H1 (cell line): ENCODE measurements around the gene USP13. TPM values are rescaled to one million over a fixed set of nuclear protein-coding genes. Genes with fewer than 3 reads are reported as not detected.

Experiments
- ATF2 ChIP-seq: IDR thresholded peaks from 2 replicates; pipeline ENCODE4 v1.6.1; 2012; ENCODE audit warnings: low read length, inconsistent platforms
- BACH1 ChIP-seq: IDR thresholded peaks from 2 replicates; pipeline ENCODE4 v1.6.1; 2012; ENCODE audit warnings: low read length, improper control_type of control experiment
- CBX8 ChIP-seq: fragments of 300-800, 300-1000 bp; sonication (generic); IDR thresholded peaks from 2 replicates; pipeline ENCODE4 v1.7.1; 2016; ENCODE audit warnings: low read depth, low read length, borderline replicate concordance
- JUND ChIP-seq: IDR thresholded peaks from 2 replicates; pipeline ENCODE4 v1.6.1; 2011; ENCODE audit warnings: mild to moderate bottlenecking, improper control_type of control experiment, low read length
- POLR2A ChIP-seq, 2 experiments: IDR thresholded peaks; 1 replicate in 1 of 2; 2 replicates in 1 of 2; pipeline ENCODE4 v1.6.1; 2011; ENCODE audit warnings: low read depth in 2 of 2, low read length in 2 of 2, mild to moderate bottlenecking in 2 of 2; ENCODE audit errors: control extremely low read depth in 1 of 2
- TAF1 ChIP-seq: IDR thresholded peaks from 2 replicates; pipeline ENCODE4 v1.6.1; 2011; ENCODE audit warnings: mild to moderate bottlenecking, low read depth, low read length
- USF2 ChIP-seq: IDR thresholded peaks from 2 replicates; pipeline ENCODE4 v1.6.1; 2011; ENCODE audit warnings: low read length, improper control_type of control experiment
- ZNF274 ChIP-seq: IDR thresholded peaks from 2 replicates; pipeline ENCODE4 v1.7.0; 2012; ENCODE audit warnings: low read length, borderline replicate concordance; ENCODE audit errors: extremely low read depth
- polyA plus RNA-seq, 7 experiments: library from polyadenylated mRNA; depleted of rRNA in 3 of 7; stranded (reverse) in 5 of 7; unstranded in 2 of 7; fragments of >200 nt in 5 of 7; fragments of 200-250 nt in 2 of 7; gene quantifications; 1 replicate in 5 of 7; 2 replicates in 1 of 7; 4 replicates in 1 of 7; pipeline versions ENCODE4 v1.2.1 to v1.2.3, GENCODE V29; 2011 to 2013; ENCODE audit warnings: missing spikeins in 2 of 7, mixed read lengths in 2 of 7
- total RNA-seq: library from RNA; stranded (reverse); fragmentation: NEBNext Ultra II Directional; extraction: Animal tissue kit (Norgen Biotek cat#: 25700); gene quantifications from 2 replicates; pipeline ENCODE4 v1.2.1, GENCODE V29; 2021

Gene USP13
- total and polyA plus RNA-seq, 2 of the 8 experiments (the other 6 are each of a cell fraction or from before 2014, with no cell fraction given), result 7.9 to 25.9 TPM

GRCh38 chr3:179768080-179768479 lies 115.2 kb downstream of the USP13 start (continued):
- TF ChIP-seq ATF2, result no peak
- TF ChIP-seq TAF1, result no peak
- no peak for TF ChIP-seq ZNF274
- no peak for TF ChIP-seq BACH1
- no peak for TF ChIP-seq USF2
- TF ChIP-seq CBX8, result no peak
- TF ChIP-seq JUND, result no peak
- TF ChIP-seq POLR2A (IDR thresholded peaks at IDR 0.05; ENCODE audit: control extremely low read depth in 1 of 2, low read depth in 2 of 2, low read length in 2 of 2), result no peak
